Stomach (tissue), 4 donors: Measurements from ENCODE around the gene TBX4.

Source experiments
- EP300 ChIP-seq: sonication (generic); formaldehyde crosslinking; IDR thresholded peaks from one replicate; pipeline ENCODE4 v1.6.1; 2017; ENCODE audit warnings: antibody characterized with exemption
- POLR2A ChIP-seq, 4 donors: fragments of 450-650 bp; IDR thresholded peaks; one replicate each; pipeline ENCODE4 v1.6.1; 2016; ENCODE audit warnings: antibody characterized with exemption in 4 of 4, control low read depth in 2 of 4, mild to moderate bottlenecking in 1 of 4, moderate library complexity in 1 of 4
- TF ChIP-seq, protein P1 (sequence below), 7 experiments: fragments of 450-650 bp in 4 of 7; fragments of 200-600 bp in 3 of 7; sonication (generic) in 3 of 7; IDR thresholded peaks; one replicate each; pipeline ENCODE4 v1.5.1; 2016 to 2019; ENCODE audit warnings: antibody characterized with exemption in 7 of 7, control low read depth in 2 of 7, mild to moderate bottlenecking in 1 of 7

DNA sequence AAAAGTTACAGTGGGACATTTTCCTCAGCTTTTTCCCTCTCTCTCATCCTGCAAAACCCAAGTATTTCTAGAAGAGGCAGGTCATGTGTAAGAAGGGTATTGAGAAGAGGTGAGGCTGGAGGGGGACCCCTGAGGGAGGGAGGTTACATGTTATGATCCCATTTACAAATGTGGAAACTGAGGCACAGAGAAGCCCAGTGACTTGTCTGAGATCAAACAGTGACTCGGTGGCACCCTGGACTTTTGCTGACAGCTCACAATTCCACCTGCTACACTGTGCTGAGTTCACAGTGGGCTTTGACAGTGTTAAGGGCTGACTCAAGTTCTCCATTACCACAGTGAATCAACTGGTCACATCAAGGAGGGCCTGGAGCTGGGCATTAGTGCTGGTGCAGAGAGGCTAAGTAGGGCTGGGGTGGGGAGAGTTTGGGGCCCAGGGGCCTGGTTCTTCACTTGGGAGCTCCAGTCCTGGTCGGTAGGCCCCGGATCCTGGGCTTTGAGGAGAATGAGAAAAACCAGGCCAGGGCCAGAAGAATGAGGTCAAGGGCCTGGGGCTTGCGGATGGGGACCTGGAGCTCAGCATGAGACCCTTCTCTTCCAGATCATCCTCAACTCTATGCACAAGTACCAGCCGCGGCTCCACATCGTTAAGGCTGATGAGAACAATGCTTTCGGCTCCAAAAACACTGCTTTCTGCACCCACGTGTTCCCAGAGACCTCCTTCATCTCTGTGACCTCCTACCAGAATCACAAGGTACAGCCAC lies 26.0 kb downstream of the TBX4 start:
- TF ChIP-seq, protein P1, sequence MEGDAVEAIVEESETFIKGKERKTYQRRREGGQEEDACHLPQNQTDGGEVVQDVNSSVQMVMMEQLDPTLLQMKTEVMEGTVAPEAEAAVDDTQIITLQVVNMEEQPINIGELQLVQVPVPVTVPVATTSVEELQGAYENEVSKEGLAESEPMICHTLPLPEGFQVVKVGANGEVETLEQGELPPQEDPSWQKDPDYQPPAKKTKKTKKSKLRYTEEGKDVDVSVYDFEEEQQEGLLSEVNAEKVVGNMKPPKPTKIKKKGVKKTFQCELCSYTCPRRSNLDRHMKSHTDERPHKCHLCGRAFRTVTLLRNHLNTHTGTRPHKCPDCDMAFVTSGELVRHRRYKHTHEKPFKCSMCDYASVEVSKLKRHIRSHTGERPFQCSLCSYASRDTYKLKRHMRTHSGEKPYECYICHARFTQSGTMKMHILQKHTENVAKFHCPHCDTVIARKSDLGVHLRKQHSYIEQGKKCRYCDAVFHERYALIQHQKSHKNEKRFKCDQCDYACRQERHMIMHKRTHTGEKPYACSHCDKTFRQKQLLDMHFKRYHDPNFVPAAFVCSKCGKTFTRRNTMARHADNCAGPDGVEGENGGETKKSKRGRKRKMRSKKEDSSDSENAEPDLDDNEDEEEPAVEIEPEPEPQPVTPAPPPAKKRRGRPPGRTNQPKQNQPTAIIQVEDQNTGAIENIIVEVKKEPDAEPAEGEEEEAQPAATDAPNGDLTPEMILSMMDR (IDR thresholded peaks at IDR 0.05) = no peak
- TF ChIP-seq EP300 = no peak
- TF ChIP-seq POLR2A (IDR thresholded peaks at IDR 0.05) = no peak
